ENCODE measurements around the gene CPHXL2. TPM values are rescaled to one million over a fixed set of nuclear protein-coding genes. Genes with fewer than 3 reads are reported as not detected.

CPHXL2 gene
- not detected for total RNA-seq (ENCODE audit: insufficient read depth, low replicate concordance)

DNA sequence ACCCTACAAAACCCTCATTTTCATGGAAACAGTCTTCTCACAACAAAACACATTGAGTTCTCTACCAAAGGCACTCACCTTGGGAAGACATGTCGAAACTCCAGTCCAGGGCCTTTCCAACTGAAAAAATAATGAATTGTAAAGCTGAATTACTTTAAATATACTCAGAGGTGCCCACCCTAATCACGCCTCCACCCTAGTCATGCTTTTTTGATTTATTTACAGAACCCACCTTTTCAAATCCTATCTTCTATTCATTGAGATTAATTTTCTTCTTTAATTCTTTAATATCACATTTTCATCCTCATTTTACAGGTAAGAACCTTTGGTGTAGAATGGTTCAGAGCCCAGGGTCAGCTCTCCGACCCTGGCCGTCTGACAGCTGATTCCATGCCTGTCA lies at the start of gene CPHXL2:
Gene CPHXL2, minus strand, starts transcription at position 101 of the 400 bp plus-strand sequence. Its CDS starts 10 bp downstream, at position 91.
- DNase-seq (ENCODE audit: low spot score): no peak

DNA sequence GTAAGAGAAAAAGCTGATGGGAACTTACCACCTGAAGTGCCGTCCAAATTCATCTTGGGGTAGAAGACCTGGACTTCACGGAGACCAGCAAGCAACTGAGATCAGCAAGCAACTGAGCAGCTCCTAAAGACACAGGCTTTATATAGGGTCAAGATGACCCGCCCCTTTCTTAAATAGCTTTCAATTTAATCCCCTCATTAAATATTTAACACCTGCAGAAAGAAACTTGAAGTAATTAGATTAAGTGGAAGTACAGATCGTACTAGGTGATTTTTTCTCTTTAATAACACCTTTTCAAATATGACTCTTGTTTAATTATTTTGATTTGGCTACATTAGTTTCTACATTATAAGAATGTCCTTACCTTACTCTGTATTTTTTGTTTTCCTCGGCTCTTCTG lies 49.6 kb upstream of the CPHXL2 start, which contains the start of gene CPHXL:
Gene CPHXL, minus strand, starts transcription at position 101 of the 400 bp plus-strand sequence. Its CDS starts 48 bp downstream, at position 53.
- DNase-seq (ENCODE audit: low spot score): no peak

DNA sequence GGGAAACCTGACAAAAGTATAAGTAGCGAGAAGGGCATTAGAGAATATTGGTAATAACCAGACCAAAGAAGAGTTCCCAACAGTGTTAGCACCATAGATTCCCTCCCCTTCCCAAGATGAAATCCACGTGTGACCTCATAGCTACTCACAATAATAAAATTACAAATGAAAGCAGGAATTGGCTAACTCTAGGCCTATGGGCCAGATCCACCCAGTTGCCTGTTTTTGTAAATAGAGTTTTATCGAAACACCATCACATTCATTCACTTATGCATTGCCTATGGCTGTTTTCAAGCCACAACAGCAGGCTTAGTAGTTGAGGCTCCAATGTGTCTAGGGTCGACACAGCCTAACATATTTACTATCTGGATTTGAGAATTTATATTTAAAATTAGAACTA lies 41.6 kb upstream of the CPHXL2 start:
- DNase-seq (ENCODE audit: low spot score): no peak

DNA sequence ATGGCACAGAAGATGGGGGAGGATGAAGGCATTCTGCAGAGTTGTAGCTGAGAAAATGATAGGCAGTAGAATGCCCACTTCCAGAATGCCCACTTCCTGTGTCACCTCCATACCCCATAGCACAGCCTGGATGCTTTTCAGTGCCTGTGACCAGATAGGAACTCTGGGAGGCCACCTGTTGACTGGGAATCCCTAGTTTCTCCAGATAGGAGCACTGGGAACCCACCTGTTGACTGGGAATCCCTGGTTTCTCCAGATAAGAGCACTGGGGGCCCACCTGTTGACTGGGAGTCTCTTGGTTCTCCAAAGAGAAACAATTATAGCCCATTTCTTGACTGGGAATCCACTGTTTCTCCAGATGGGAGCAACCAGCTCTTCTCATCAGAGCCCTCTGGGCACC lies 37.9 kb upstream of the CPHXL2 start:
- DNase-seq (ENCODE audit: low spot score): no peak

DNA sequence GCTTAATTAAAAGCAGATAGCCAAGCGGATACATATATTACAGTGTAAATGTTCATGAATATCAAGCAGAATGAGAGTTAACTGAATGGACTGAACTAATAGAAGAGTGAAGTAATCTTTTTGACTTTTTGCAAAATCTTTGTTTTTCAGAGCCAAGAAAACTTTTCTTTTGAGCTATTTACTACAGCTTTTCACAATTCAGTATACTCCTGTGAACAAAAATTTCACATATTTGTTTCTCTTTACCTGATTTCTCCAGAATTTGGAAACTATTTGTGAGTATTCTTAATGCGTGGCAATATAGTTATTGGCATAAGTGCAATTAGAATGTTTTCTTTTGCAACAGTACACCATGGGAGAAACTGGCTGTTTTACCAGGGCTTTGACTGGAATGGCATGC lies 33.5 kb upstream of the CPHXL2 start:
- no peak for DNase-seq (ENCODE audit: low spot score)

DNA sequence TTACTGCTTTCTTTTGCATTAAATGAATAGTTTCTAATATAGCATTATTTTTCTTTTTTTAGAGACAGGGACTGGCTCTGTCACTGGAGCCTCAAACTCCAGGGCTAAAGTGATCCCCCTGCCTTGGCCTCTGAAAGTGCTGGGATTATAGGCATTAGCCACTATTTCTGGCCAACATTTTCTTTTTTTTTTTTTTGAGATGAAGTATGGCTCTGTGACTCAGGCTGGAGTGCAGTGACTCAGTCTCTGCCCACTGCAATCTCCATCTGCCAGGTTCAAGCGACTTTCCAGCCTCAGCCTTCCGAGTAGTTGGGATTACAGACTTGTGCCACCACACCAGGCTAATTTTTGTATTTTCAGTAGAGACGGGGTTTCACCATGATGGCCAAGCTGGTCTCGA lies 26.5 kb upstream of the CPHXL2 start:
- DNase-seq (ENCODE audit: low spot score): peak; percentile 57

DNA sequence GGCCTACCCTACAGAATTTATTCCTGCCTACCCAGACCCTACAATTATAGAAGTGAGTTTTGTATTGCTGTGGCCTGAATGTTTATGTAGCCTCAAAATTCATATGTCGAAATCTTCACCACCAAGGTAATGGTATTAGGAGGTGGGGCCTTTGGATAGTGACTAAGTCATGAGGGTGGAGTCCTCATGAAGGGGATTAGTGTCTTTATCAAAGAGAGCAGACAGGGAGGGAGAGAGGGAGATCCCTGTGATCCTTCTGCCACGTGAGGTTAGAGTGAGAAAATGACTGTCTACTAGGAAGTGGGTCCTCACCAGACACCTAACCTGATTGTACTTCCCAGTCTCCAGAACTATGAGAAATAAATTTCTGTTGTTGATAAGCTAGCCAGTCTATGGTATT lies 25.4 kb upstream of the CPHXL2 start:
- peak; percentile 41 for DNase-seq (ENCODE audit: low spot score)

DNA sequence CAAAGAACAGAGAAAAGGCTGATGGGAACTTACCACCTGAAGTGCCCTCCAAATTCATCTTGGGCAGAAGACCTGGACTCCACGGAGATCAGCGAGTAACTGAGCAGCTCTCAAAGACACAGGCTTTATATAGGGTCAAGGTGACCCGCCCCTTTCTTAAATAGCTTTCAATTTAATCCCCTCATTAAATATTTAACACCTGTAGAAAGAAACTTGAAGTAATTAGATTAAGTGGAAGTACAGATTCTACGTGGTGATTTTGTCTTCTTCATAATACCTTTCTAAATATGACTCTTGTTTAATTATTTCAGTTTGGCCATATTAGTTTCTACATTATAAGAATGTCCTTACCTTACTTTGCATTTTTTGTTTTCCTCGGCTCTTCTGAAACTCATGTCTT lies 24.6 kb upstream of the CPHXL2 start, which contains the start of gene DUXB:
Gene DUXB, minus strand, starts transcription at position 101 of the 400 bp plus-strand sequence. Its CDS starts 43 bp downstream, at position 58.
- DNase-seq (ENCODE audit: low spot score): no peak

DNA sequence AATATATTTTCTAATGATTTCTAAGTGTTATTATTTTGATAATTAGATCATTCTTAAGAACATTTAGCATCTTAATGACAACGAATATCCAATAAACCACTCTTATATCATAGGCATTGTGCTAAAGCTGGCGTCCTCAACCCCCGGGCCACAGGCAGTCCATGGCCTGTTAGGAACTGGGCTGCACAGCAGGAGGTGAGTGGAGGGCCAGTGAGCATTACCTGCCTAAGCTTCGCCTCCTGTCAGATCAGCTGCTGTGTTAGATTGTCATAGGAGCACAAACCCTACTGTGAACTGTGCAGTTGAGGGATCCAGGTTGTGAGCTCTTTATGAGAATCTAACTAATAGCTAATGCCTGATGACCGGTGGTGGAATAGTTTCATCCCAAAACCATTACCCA lies 20.8 kb upstream of the CPHXL2 start:
- no peak for DNase-seq (ENCODE audit: low spot score)

DNA sequence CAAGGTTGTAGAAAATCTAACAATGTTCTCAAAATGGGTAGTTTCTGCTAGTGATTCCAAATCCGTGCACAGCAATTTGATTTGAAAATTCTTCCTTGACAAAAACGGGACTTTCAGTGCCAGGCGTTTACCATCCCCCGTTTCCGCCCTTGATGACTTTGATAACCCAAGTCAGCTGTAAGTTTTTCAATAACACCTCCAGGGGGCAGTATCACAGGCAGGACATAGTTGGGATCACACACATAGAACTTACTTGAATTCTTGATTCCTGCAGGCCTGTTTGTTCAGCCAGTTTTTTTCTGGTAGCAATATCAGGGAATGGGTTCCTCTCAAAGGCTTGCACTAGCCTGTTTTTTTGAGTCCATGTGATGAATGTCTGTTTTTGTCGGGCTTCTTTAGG lies 18.9 kb upstream of the CPHXL2 start:
- DNase-seq (ENCODE audit: low spot score): no peak

DNA sequence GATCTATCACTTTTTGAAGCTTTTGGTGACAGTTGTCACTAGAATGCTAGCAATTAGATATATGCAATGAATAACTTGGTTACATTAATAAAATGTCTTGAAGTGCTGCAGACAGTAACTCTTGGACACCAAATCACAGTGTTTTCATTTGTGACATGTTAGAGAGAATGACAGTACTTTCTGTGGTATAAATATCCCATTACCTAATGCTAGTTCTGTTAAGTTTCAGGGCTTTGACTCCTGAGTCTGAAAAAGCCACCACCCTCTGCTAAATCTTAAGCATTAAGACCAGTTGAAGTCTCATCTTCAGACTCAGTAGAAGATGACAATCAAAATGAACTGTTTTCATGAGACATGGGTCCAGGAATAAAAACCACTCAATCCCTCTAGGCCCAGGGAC lies 10.6 kb upstream of the CPHXL2 start:
- DNase-seq (ENCODE audit: low spot score): no peak

DNA sequence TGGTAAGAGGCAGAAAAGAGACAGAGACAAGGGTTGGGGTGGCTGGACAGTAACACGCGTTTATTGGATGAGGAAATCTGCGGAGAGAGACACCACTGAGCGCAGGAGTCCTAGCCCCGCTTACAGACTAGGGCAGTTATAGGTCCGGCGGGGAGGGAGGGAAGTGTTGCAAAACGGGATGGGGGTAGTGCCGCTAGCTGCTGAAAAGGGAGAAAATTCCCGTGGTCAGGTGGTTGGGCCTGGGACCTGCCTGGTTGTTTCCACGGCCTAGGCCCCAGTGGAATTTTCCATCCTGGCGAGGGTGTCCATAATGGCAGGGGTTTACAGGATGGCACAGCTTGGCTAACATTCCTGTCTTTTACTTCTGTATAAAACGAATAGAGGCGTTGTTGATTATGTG lies 5.5 kb upstream of the CPHXL2 start:
- no peak for DNase-seq (ENCODE audit: low spot score)

DNA sequence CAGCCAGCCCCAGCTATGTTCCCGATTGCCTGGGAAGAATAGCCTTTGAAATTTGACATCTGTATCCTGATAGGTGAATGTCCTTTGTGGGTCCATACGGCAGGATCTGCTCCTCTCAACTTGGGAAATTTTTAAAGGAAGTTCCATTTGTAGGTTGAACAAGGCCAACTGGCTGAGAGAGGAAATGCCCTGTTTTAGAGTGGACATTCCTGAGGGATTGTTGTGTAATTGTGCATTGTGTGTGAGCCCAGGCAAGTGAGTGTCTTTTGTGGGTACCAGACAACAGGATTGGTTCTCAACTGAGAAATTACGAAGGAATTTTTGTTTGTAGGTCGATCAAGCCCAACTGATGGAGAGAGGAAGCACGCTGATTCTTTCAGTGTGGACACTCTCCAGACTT lies 2.6 kb upstream of the CPHXL2 start:
- no peak for DNase-seq (ENCODE audit: low spot score)

DNA sequence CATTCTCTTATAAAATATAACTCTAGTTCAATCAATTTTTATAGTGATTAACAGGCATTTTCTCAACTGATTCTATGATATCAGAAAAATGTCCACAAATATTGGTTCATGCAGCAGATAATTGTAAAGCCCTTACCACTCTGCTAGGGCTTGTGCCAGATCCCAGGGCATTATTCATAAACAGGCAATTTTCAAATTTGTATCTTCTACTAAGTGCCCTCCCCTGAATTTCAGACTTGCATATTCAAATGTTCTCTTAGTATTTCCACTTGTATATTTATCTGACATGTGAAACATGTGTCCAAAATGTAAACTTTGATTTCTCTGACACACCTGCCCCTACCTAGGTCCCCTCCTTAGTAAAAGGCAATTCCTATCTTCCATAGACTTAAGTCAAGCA lies 9.3 kb downstream of the CPHXL2 start:
- no peak for DNase-seq (ENCODE audit: low spot score)

DNA sequence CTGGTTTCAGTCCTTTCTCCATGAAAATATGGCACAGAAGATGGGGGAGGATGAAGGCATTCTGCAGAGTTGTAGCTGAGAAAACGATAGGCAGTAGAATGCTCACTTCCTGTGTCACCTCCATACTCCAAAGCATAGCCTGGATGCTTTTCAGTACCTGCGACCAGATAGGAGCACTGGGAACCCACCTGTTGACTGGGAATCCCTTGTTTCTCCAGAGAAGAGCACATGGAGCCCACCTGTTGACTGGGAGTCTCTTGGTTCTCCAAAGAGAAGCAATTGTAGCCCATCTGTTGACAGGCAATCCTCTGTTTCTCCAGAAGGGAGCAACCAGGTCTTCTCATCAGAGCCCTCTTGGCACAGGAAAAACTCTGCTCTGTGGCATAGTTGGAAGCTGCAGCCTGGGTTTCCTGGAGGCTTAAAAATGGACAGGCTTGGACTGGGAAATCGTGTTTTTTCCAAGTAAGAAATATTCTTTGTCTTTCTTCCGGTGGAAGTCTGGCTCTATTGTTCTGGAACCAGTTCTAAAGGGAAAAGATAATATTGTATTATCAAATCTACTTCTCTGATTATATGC lies 16.0 kb downstream of the CPHXL2 start:
- DNase-seq (ENCODE audit: low spot score): no peak

DNA sequence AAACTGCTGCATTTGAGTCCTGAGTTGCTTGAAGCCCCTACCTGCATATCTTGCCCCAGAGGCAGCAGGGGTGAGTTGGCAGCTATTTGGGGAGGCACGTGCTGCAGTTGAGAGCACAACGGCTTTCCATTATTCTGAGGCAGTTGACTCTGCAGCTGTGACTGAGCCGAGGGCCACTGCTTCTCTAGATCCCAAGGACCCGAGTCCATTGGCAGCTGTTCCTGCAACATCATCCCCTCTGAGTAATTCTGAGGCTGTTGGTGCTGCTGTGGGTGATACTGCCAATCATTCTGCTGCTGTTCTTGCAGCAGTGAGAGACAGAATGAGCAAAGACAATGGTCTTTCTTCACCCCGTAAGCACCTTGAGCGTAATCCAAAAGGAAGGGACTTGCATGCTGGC lies 16.5 kb downstream of the CPHXL2 start:
- DNase-seq (ENCODE audit: low spot score): no peak

DNA sequence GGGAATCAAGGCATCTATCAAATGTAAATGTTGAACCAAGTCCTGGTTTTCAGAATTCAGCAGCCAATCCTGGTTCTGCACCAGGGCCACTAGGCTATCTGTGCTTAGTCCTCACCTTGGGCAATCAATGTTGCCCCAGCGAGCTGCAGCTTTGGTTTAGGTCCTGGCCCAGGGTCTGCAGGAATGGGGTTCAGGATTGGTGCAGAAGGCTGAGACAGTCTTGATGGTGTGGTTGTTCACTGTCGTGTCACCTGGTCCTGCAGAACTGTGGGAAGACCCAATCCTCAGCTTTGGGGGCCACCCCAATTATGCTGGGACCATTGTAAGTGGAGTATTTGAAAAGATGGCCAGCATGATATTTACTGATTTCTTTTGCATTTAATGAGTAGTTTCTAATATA lies 18.6 kb downstream of the CPHXL2 start:
- no peak for DNase-seq (ENCODE audit: low spot score)

DNA sequence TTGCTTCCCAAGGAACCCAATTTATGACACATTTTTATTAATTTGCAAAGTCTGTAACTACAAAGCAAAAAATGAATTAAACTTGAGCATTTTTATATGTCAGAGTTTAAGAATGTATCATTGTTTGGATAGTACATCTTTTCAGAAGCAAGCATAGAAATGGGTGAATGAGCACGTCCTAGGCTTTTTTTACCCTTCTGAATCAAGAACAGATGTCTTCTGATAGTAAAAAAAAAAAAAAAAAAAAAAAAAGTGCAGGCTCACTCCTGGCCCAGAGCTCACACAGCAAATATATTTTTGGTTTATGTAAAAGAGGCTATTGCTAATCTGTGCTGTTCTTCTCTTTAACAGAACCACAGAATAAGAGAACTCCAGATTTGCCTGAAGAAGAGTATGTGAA lies 22.9 kb downstream of the CPHXL2 start:
- no peak for DNase-seq (ENCODE audit: low spot score)

DNA sequence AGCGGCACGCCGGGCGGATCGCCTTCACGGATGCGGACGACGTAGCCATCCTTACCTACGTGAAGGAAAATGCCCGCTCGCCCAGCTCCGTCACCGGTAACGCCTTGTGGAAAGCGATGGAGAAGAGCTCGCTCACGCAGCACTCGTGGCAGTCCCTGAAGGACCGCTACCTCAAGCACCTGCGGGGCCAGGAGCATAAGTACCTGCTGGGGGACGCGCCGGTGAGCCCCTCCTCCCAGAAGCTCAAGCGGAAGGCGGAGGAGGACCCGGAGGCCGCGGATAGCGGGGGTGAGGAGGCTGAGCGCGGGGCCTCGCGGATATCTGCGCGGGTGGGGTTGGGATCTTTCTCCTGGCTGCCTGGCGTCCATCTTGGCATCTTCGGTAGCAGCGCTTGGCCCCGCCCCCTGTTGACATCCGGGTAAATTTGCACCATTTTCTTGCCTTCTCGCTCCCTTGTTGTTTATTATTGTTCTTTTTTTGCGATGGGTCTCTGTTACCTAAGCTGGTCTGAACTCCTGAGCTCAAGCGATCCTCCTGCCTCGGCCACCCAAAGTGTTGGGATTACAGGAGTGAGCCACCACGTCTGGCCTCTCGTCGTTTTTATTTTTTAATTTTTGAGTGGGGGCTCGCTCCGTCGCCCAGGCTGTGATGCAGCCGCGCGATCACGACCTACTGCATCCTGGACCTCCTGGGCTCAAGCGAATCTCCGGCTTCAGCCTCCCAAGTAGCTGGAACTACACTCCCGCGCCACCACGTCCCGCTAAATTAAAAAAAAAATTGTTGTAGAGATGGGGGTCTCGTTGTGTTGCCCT lies 28.3 kb downstream of the CPHXL2 start:
- peak; percentile 83 for DNase-seq (ENCODE audit: low spot score)

DNA sequence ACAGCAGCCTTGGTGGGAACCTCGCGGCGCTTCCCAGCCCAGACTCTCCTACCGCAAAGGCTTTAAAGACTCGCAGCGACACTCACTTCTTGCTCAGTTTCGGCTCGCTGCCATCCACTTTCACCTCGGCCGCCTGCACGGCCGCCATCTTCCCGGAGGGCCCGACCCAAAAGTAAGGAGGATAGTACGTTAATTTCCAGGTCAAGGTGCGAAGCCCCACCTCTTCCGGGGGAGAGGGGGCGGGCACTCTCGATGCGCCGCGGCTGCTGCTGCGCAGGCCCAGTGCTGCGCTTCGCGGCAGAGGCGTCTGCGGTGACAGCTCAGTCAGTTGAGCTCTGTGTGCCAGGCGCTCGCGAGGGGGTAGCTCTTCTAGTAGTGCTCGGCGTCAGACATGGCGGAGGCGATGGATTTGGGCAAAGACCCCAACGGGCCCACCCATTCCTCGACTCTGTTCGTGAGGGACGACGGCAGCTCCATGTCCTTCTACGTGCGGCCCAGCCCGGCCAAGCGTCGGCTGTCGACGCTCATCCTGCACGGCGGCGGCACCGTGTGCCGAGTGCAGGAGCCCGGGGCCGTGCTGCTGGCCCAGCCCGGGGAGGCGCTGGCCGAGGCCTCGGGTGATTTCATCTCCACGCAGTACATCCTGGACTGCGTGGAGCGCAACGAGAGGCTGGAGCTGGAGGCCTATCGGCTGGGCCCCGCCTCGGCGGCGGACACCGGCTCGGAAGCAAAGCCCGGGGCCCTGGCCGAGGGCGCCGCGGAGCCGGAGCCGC lies 29.1 kb downstream of the CPHXL2 start, which contains the start of the genes KARS1 and TERF2IP:
Gene KARS1, minus strand, starts transcription at position 174 of the 773 bp plus-strand sequence. Its CDS starts 26 bp downstream, at position 148.
Gene TERF2IP, plus strand, starts transcription at position 282 of the 773 bp plus-strand sequence. Its CDS starts 110 bp downstream, at position 392.
- peak; percentile 97 for DNase-seq (ENCODE audit: low spot score)

DNA sequence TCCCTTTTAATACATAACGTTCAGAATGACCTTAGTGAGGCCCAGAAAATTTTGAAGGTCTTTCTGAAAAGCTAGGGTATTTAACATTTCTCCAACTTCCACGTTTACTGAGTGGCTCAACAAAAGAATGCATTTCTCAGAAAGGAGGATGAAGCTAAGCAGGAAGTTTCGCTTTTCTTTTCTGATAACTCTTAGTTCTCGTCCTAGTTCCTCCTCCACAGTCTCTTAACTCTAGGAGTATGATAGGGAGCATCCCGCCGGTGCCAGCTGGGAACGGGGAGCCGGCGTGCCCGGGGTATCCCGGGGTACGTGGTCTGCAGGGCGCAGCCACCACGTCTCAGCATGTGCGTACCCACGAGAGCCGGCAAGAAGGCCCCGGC lies 29.7 kb downstream of the CPHXL2 start:
- DNase-seq (ENCODE audit: low spot score): no peak

Data from umbilical cord (tissue), 2 donors.